Astrocyte (in vitro differentiated cells and primary cell): ENCODE results near the gene IBTK.

Experiments
- EZH2 ChIP-seq: IDR thresholded peaks from 2 replicates; pipeline ENCODE4 v1.6.1; 2012; ENCODE audit warnings: mild to moderate bottlenecking, low read length, inconsistent platforms; ENCODE audit not compliant: insufficient read depth
- TF ChIP-seq, protein P1 (sequence below): IDR thresholded peaks from 2 replicates; pipeline ENCODE4 v1.5.1; 2011; ENCODE audit warnings: low read depth, mild to moderate bottlenecking, inconsistent platforms, low read length, moderate library complexity; ENCODE audit not compliant: insufficient read depth

DNA sequence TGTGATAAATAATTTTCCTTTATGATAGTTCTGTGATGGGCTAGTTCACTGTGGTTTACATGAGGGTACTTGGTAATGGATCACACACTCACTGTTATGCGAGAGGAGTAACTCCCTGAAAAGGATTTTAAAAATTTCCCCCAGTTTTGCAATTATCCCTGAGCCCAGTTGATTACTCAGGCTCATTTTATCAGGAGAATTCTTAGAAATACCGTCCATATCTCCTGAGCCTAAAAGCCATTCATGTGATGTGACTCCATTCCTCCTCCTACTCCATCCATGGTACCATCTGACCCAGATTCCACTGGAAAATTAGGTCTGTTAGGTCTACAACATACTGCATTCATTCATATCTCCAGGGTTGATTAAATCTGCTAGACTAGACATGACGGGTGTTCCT, 16.4 kb upstream of the IBTK start:
- no peak for TF ChIP-seq EZH2
- TF ChIP-seq, protein P1, sequence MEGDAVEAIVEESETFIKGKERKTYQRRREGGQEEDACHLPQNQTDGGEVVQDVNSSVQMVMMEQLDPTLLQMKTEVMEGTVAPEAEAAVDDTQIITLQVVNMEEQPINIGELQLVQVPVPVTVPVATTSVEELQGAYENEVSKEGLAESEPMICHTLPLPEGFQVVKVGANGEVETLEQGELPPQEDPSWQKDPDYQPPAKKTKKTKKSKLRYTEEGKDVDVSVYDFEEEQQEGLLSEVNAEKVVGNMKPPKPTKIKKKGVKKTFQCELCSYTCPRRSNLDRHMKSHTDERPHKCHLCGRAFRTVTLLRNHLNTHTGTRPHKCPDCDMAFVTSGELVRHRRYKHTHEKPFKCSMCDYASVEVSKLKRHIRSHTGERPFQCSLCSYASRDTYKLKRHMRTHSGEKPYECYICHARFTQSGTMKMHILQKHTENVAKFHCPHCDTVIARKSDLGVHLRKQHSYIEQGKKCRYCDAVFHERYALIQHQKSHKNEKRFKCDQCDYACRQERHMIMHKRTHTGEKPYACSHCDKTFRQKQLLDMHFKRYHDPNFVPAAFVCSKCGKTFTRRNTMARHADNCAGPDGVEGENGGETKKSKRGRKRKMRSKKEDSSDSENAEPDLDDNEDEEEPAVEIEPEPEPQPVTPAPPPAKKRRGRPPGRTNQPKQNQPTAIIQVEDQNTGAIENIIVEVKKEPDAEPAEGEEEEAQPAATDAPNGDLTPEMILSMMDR = no peak
